Adipose tissue (tissue), 3 donors: ENCODE data around the gene MAST1. TPM values are rescaled to one million over a fixed set of nuclear protein-coding genes. Genes with fewer than 3 reads are reported as not detected.
A peak's percentile ranks its signal among the peaks of the same experiment; 100 is the strongest.
"Not testable (repeated sequence)": the region's sequence is repeated elsewhere in the genome, so short reads cannot be mapped to it uniquely, and the experiment has no call there.

Experiments
- H3K27ac ChIP-seq: one replicate; pipeline ENCODE4 v1.5.1; 2013; ENCODE audit warnings: low read depth, low read length
- WGBS, 3 donors: extraction: QIAGEN DNeasy Blood & Tissue Kit; methylation state at CpG; one replicate each; pipeline ENCODE4 v1.1.7; 2013; 5-methylcytosine and 5-hydroxymethylcytosine counted together
- polyA plus RNA-seq, 3 donors: library from polyadenylated mRNA; stranded (reverse); fragments of 200-250 nt; gene quantifications; one replicate each; pipeline ENCODE4 v1.2.3, GENCODE V29; 2013
- donor health status: healthy with polysubstance abuse.
- donor health status: Bipolar disorder and iron deficiency.
- donor health status: healthy.

The MAST1 gene
- polyA plus RNA-seq = 1 to 10 TPM in 1 of 3 donors, under 1 TPM in 1, not detected in 1; 0.18 to 2.3 TPM

GRCh38 chr19:12838182-12838885 is at the start of gene MAST1:
MAST1 (plus strand) TSS chr19:12838515; CDS start chr19:12838573, 58 bp downstream.
- no peak within 1 kb of the TSS for H3K27ac ChIP-seq
- 0 to 2% (median 2%) methylated on average over 37 to 68 of the region's 69 CpGs for WGBS, 3 donors

DNA sequence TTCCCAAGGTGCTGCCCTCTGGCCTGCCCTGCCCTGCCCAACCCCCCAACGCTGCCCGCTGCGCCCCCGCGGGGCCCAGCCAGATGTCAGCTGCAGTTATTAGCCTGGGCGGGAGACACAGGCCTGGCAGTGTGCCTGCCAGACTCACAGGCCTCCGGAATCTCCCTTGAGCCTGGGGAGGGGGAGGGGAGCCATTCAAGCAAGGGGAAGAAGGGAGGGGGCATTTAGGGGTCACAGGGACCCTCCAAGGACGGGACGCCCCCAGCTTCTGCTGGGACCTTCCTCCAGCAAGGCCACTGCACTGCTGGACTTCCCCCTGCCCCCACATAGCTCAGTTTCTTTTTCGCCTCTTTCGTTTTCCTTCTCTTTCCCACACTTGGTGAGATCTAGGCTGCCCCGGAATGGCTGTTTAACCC is 49.6 kb upstream of the MAST1 start:
- H3K27ac ChIP-seq = peak overlapping the region; percentile 100
- WGBS, 3 donors = 0 to 8% (median 1%) methylated on average over 12 of the region's 12 CpGs

DNA sequence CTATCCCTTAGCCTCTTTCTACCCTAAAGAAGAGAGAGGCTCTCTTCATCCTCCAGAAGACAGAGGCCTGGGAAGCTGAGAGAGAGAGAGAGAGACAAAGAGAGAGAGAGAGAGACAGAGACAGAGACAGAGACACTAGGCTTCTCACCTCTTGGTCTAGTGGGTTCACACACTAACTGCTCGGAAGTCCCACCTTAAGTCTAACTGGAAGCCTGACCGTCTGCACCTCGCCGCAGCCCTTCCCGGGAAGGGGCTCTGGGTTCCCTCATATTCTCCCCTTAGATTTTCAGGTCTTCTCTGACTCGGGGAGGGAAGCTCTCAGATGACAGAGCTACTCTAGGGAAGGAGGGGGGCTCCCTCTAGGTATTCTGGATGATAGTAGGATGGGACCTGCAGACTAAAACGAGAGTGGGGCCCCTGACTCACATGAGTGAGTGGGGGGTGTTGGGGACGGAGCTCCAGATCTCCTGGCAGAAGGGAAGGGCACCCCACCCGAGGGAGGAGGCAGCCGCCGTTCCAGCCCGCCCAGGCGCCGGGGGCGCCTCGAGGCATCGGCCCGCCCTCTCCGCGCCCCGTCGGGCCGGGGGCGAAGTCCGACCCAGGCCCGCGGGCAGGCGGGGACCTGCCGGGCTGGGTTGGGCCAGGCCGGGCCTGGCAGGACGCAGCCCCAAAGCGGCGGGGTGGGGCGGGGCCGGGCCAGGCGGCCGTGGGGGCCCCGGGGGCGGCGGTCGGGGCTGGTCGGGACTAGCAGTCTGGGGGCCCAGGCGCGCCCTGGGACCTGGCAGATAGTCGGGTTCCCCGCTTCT is 49.0 kb upstream of the MAST1 start:
- 0 to 6% (median 1%) methylated on average over 28 to 46 of the region's 46 CpGs for WGBS, 3 donors
- H3K27ac ChIP-seq = peak overlapping the region; percentile 100

- WGBS, 3 donors = 0 to 1% (median 0%) methylated on average over 53 to 56 of the region's 56 CpGs
- peak overlapping the region; percentile 100 for H3K27ac ChIP-seq
Observed at GRCh38 chr19:12789904-12790619, 48.3 kb upstream of the MAST1 start.

GRCh38 chr19:12790628-12791344 is 47.5 kb upstream of the MAST1 start:
- WGBS, 3 donors = 1 to 3% (median 1%) methylated on average over 22 of the region's 22 CpGs

GRCh38 chr19:12791345-12792050 is 46.8 kb upstream of the MAST1 start, which contains the start of gene JUNB:
JUNB (plus strand) TSS chr19:12791486; CDS start chr19:12791772, 286 bp downstream.
- 0 to 1% (median 0%) methylated on average over 71 to 73 of the region's 73 CpGs for WGBS, 3 donors
- H3K27ac ChIP-seq = peak within 1 kb of the TSS; percentile 100

More at GRCh38 chr19:12790628-12791344, 47.5 kb upstream of the MAST1 start:
- H3K27ac ChIP-seq = peak overlapping the region; percentile 100

DNA sequence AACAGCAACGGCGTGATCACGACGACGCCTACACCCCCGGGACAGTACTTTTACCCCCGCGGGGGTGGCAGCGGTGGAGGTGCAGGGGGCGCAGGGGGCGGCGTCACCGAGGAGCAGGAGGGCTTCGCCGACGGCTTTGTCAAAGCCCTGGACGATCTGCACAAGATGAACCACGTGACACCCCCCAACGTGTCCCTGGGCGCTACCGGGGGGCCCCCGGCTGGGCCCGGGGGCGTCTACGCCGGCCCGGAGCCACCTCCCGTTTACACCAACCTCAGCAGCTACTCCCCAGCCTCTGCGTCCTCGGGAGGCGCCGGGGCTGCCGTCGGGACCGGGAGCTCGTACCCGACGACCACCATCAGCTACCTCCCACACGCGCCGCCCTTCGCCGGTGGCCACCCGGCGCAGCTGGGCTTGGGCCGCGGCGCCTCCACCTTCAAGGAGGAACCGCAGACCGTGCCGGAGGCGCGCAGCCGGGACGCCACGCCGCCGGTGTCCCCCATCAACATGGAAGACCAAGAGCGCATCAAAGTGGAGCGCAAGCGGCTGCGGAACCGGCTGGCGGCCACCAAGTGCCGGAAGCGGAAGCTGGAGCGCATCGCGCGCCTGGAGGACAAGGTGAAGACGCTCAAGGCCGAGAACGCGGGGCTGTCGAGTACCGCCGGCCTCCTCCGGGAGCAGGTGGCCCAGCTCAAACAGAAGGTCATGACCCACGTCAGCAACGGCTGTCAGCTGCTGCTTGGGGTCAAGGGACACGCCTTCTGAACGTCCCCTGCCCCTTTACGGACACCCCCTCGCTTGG is 46.1 kb upstream of the MAST1 start:
- peak overlapping the region; percentile 100 for H3K27ac ChIP-seq
- WGBS, 3 donors = 0 to 1% (median 0%) methylated on average over 76 to 84 of the region's 84 CpGs

- peak overlapping the region; percentile 100 for H3K27ac ChIP-seq
- 1% methylated on average over 22 of the region's 22 CpGs for WGBS, 3 donors
Observed at GRCh38 chr19:12792853-12793289, 45.4 kb upstream of the MAST1 start.

DNA sequence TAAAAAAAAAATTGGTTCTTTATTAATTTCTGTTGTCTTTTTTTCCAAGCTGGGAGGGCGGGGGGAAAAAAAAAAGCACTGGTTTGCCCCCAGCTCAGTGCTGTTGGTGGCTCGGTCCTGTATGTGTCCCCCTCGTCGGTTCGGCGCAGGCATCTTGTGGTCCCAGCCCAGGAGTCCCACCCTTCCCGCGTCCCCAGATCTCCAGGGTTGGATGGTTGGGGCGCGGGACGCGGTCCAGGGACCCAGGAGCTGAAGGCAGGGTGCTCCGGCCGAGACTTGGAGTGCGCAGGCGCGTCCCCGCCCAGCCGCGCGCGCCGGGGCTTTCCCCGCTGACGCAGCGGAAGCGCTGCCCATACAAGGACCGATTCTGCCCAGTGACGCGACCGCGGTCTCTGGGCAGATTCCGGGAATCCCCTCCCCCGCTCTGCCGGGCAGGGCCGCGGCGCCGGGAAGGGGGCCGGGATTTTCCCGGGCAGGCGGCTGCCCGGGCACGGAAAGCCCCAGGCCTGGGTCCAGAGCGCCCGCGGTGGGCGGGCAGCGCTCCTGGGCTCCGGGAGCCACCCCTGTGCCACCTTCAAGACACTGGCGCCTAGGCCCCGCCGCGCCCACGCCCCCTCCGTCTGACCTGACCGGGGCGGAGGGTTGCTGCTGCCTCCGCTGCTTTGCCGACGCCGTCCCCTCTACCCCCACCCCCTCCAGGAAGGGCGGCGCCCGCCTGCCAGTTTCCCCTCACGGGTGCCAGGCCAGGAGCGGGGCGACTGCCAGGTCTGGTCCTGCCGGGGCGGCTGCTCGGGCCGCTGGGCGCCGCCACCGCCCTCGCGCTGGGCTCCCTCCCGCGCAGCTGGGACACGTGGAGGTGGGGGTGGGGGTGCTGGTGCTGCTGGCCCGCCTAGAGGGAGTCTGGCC is 44.8 kb upstream of the MAST1 start:
- WGBS, 3 donors = 0 to 1% (median 0%) methylated on average over 74 to 81 of the region's 81 CpGs
- peak overlapping the region; percentile 100 for H3K27ac ChIP-seq

GRCh38 chr19:12794196-12794941 is 43.9 kb upstream of the MAST1 start:
- 68 to 69% (median 69%) methylated on average over 7 of the region's 7 CpGs for WGBS, 3 donors
- H3K27ac ChIP-seq = peak overlapping the region; percentile 100

GRCh38 chr19:12794971-12795381 is 43.3 kb upstream of the MAST1 start:
- H3K27ac ChIP-seq = no peak overlapping the region
- 88 to 95% (median 94%) methylated on average over 9 of the region's 9 CpGs for WGBS, 3 donors

DNA sequence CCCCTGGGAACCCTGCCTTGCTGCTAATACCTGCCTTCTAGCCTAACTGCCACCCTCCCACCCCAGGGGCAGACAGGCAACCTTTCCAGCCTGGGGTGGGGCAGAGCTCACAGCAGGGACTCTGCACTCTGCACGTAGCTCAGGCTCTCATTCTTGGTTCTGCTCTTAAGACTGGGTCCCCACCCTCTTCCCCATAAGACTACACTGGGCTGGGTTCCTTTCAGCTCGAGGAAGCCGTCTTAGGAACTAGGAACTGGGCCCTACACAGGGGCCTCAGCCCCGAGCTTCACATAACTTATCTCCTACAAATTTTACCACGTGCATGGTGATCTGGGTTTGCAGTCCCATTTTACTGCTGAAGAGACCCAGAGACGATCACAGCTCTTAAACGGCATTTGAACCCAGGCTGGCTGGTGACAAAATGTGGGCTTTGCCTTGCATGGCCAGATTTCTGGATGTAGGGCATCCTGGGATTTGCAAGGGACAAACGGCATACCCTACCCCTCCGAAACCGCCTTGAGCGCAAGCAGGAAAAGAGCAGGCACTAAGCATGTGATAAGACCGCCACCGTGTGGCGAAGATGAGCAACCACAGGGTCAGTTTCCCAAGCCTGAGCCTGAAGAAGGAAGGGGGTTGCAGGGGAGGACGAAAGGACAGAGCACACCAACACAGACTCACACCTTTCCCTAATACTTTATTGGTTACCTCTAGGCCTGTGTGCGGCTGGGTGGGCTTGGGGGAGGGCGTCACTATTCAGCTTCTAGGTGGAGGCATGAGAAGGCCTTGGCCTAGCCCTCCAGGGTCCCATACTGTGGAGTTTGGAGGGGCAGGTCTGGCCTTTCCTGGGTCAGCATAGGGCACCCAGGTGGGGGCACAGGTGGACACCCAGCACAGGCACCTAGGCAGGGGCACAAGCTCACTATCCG is 41.9 kb upstream of the MAST1 start:
- no peak overlapping the region for H3K27ac ChIP-seq
- 8 to 11% (median 10%) methylated on average over 18 of the region's 18 CpGs for whole genome bisulfite sequencing, 3 donors

DNA sequence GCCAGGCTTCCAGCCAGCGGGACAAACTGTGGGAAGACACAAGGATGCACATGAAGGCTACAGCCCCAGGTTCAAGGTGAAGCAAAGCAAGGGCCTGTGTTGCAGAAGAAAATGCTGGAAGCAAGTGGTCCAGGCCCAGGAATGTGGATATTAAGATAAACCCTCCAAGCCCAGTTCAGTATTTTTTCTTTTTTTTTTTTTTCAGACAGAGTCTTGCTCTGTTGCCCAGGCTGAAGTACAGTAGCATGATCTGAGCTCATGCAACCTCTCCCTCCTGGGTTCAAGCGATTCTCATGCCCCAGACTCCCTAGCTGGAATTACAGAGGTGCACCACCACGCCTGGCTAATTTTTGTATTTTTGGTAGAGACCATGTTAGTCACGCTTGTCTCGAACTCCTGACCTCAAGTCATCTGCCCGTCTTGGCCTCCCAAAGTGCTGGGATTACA is 41.2 kb upstream of the MAST1 start:
- H3K27ac ChIP-seq = no peak overlapping the region
- WGBS, 3 donors = 92 to 94% (median 94%) methylated on average over 6 of the region's 6 CpGs

DNA sequence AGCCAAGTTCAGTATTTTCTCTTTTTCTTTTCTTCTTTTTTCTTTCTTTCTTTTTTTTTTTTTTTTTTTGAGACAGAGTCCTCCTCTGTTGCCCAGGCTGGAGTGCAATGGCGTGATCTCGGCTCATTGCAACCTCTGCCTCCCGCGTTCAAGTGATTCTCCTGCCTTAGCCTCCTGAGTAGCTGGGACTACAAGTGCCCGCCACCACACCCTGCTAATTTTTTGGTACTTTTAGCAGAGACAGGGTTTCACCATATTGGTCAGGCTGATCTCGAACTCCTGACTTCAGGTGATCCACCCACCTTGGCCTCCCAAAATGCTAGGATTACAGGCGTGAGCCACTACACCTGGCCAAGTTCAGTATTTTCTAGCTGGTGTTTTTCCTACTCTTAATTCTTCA is 40.7 kb upstream of the MAST1 start:
- WGBS, 3 donors = 97 to 99% (median 99%) methylated on average over 7 of the region's 7 CpGs
- H3K27ac ChIP-seq = not testable (repeated sequence)
